GM20000 (cell line): ENCODE results near the gene MS4A1.

Experiments
- DNase-seq: peaks from one replicate; pipeline ENCODE4 v3.0.0; 2012; ENCODE audit warnings: low spot score
- TF ChIP-seq, protein P1 (sequence below): IDR thresholded peaks from 2 replicates; pipeline ENCODE4 v1.5.1; 2012; ENCODE audit warnings: mild to moderate bottlenecking, control low read depth; ENCODE audit errors: extremely low read depth, missing control alignments

Gene MS4A1

DNA sequence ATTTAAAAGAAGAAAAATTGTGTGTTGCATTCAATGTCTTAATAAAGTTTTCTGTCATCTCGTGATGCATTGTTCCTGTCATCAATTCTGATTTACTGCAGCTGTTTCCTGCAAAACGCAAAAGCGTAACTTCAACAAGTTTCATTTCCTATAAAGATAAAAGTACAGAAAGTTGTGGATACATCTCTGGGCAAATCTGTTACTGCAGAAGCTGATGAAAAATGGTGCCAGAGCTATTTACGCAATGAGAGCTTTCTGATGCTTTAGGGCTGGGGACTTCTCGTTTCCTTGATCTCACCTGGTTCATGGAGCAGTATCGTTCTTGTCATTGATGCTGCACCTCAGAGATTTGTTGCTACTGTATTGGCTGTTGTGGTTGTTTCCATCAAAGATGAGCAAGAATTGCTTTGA lies 21.4 kb downstream of the MS4A1 start:
- DNase-seq = no peak
- TF ChIP-seq, protein P1, sequence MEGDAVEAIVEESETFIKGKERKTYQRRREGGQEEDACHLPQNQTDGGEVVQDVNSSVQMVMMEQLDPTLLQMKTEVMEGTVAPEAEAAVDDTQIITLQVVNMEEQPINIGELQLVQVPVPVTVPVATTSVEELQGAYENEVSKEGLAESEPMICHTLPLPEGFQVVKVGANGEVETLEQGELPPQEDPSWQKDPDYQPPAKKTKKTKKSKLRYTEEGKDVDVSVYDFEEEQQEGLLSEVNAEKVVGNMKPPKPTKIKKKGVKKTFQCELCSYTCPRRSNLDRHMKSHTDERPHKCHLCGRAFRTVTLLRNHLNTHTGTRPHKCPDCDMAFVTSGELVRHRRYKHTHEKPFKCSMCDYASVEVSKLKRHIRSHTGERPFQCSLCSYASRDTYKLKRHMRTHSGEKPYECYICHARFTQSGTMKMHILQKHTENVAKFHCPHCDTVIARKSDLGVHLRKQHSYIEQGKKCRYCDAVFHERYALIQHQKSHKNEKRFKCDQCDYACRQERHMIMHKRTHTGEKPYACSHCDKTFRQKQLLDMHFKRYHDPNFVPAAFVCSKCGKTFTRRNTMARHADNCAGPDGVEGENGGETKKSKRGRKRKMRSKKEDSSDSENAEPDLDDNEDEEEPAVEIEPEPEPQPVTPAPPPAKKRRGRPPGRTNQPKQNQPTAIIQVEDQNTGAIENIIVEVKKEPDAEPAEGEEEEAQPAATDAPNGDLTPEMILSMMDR = no peak

DNA sequence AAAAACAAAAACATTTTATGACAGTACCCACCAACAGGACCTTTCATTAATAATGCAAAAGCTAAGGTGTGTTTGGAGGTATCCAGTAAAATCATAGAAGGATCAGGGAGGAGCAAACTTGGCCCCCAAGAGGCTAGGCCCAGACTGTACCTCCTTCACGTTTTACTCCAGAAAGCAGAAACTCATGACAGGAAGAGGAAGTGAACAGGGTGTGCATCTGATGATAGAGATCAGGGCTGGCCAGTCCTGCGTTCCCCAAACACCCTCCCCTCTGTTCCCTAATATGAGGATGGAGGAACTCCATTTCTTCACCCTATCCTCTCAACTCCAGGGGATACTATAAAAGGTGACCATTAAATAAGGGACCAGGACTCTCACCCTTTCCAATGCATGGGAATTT lies 26.7 kb downstream of the MS4A1 start:
- no peak for DNase-seq
- TF ChIP-seq, protein P1 = no peak

DNA sequence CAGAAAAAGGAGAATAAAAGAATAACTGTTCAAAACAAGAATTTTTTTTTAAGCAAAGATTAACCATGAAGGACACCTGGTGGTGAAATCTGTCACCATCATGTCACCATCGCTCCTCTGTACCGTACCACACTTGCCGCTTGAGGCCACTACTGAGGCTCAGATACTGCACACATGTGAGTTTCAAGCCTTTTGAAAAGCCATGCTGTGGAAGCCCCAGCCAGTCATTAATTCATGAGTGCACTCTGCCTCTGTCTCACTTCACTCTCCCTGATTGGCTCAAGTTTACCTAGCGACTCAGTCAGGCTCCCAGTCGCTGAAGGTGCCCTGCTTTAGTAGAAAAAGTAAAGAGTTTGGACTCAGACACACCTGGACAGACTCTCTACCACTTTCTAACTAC lies 30.3 kb downstream of the MS4A1 start:
- DNase-seq = peak; percentile 89
- TF ChIP-seq, protein P1 = peak; percentile 87

DNA sequence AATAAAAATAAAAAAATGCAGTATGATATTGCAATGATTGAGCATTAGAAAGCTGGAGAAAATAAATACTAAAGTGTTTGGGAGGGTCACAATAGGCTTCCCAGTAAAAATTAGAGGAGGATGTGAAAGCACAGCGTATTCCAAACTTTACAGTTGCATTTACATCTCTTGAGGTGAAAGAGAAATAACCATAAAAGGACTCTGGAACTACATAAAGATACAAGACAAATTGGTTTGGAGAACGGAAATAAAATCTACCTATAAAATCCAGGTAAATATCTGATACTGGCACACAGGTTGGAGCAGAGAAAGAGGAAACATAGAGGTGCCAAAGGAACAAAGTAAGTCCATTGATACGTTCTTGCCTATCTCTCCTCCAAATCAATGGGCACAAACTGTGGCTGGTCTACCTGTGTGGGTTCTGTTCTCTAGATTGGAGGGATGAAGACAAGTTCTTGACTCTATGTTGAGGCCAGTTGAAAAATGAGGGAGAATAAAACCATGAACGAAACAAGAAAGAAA lies 36.9 kb downstream of the MS4A1 start, which contains the start of gene MS4A12:
Gene MS4A12, plus strand, starts transcription at position 291 of the 522 bp plus-strand sequence. CDS start 4,541 bp downstream, outside the sequence.
- no peak for DNase-seq
- TF ChIP-seq, protein P1 = no peak

DNA sequence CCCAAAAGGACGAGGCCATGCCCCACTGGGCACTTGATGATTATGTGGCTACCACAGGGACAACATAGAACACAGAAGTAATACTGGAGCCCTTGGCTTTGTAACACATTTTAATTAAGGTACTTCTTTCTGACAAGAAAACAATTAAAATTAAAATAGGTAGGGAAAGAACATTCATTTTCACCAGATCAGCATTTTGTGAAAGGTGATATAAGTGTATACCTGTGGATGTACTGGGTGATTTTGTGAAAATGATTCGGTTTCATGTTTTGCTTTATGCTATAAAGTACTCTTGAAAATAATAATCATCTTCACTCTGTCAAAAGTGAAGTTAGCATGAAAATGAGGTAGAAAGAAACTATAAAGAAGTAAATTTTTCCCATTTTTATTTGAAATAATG lies 37.8 kb downstream of the MS4A1 start:
- DNase-seq = no peak
- TF ChIP-seq, protein P1 = no peak

DNA sequence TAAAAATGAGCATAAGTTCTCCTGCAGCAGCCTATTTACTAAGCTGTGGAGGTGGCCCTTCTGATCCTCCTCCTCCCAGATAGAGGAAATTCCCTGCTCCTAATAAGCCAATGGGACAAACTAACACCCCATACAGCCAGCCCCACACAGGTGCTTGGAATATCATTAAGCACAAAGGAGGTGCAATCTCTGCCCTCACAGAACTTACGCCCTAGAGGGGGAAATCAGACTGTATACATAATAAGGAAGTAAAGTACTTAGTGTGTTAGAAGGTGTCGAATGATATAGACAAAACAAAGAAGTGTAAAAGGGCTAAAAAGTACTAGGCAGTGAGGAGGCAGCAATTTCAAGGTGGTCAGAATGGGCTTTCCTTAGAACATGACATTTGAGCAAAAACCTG lies 42.8 kb downstream of the MS4A1 start:
- no peak for DNase-seq
- TF ChIP-seq, protein P1 = no peak

DNA sequence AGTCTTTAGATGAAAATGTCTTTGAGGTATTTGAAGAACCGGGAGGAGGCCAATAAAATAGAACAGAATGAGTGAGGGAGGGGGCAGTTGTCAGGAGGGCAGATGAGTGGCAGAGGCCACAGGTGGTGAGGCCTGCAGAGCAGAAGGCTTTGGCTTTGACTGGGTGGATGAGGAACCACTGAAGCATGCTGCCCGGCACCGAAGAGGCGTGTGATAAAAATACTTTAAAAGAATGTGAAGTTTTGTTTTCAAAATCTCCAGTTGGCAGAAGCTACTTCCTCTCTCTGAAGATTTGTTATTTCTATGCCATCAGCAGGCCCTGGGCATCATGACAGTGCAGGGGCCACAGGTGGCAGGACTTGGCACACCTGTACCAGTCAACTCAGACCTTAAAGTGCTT lies 43.2 kb downstream of the MS4A1 start:
- no peak for DNase-seq
- TF ChIP-seq, protein P1 = no peak
